Measurements from ENCODE around the gene TRABD2B.

DNA sequence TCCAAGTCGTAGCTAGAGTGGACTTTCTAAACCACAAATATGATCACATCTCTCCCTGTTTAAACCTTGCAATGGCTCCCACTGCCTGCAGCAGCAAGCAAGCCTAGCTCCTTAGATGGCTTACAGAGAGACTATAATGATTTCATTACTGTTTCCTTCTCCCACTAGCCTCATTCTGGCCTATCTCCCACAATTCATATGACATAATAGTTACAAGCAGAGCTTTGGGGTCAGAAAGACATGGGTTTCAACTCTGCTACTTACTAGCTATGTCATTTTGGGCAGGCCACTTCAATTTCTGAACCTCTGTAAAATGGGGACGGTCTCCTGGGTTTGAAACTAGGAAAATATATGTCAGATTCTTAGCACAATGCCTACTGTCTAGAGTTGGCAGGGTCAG is 143.3 kb downstream of the TRABD2B start:
- TF ChIP-seq, protein P1, sequence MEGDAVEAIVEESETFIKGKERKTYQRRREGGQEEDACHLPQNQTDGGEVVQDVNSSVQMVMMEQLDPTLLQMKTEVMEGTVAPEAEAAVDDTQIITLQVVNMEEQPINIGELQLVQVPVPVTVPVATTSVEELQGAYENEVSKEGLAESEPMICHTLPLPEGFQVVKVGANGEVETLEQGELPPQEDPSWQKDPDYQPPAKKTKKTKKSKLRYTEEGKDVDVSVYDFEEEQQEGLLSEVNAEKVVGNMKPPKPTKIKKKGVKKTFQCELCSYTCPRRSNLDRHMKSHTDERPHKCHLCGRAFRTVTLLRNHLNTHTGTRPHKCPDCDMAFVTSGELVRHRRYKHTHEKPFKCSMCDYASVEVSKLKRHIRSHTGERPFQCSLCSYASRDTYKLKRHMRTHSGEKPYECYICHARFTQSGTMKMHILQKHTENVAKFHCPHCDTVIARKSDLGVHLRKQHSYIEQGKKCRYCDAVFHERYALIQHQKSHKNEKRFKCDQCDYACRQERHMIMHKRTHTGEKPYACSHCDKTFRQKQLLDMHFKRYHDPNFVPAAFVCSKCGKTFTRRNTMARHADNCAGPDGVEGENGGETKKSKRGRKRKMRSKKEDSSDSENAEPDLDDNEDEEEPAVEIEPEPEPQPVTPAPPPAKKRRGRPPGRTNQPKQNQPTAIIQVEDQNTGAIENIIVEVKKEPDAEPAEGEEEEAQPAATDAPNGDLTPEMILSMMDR (IDR thresholded peaks at IDR 0.05) = no peak
- no peak for TF ChIP-seq POLR2A (IDR thresholded peaks at IDR 0.05)

All from body of pancreas (tissue), 4 donors.